SKM-1 treated with dmso at 0.1 percent for 144 hours (cell line): ENCODE data around the gene ABHD11.

Experiments used
- DNase-seq: peaks from one replicate; lab custom pipeline; 2025; ENCODE audit not compliant: unreplicated experiment; lab: John Stamatoyannopoulos, UW

Gene ABHD11

GRCh38 chr7:73702665-73703064 is 35.9 kb downstream of the ABHD11 start:
- no peak for DNase-seq

GRCh38 chr7:73702226-73702625 is 36.4 kb downstream of the ABHD11 start:
- DNase-seq = no peak

GRCh38 chr7:73701357-73701995 is 37.1 kb downstream of the ABHD11 start:
- no peak for DNase-seq

- DNase-seq = no peak
Observed at GRCh38 chr7:73700581-73701134, 37.9 kb downstream of the ABHD11 start.

GRCh38 chr7:73700069-73700423 is 38.6 kb downstream of the ABHD11 start:
- no peak for DNase-seq

GRCh38 chr7:73699370-73700068 is 39.1 kb downstream of the ABHD11 start:
- no peak for DNase-seq

- no peak for DNase-seq
Observed at GRCh38 chr7:73698410-73698809, 40.2 kb downstream of the ABHD11 start.

- no peak for DNase-seq
Observed at GRCh38 chr7:73696372-73696771, 42.2 kb downstream of the ABHD11 start.

GRCh38 chr7:73690646-73691045 is 48.0 kb downstream of the ABHD11 start:
- no peak for DNase-seq

GRCh38 chr7:73688288-73688687 is 50.3 kb downstream of the ABHD11 start:
- DNase-seq = no peak
